ENCODE measurements around the gene SIM2.

SIM2 gene

DNA sequence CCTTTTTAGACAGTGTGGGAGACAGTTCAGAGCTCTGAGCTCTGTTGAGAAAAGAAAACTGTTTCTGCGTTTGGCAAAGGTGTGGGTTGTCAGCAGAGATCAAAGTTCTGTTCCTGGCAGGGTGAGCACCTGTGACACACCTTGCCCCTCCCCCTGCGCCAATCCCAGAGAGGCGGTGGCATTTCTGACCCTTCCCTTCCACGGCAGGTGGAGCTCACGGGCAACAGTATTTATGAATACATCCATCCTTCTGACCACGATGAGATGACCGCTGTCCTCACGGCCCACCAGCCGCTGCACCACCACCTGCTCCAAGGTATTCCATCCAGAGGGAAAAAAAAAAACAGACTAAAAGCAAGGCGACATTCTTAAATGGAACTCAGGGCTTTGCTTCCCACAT, 20.7 kb downstream of the SIM2 start:
- DNase-seq = no peak

DNA sequence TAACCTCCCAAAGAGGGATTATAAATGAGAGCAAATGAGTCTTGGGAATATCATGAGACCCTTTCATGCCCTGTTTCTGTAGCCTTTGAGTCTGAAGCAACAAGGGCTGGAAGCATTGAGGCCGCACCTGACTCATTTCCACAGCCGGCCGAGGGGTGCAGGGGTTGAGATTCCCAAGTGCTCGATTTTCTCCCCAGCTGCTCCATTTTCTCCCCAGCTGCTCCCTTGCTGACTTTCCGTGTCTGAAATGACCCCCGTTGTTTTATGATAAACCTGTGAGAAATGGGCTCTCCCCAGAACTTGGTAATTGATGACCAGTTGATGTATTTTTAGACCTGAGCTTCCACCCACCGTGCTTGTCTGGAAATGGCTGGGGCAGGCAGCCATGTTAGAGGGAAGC, 22.9 kb downstream of the SIM2 start:
- no peak for DNase-seq

DNA sequence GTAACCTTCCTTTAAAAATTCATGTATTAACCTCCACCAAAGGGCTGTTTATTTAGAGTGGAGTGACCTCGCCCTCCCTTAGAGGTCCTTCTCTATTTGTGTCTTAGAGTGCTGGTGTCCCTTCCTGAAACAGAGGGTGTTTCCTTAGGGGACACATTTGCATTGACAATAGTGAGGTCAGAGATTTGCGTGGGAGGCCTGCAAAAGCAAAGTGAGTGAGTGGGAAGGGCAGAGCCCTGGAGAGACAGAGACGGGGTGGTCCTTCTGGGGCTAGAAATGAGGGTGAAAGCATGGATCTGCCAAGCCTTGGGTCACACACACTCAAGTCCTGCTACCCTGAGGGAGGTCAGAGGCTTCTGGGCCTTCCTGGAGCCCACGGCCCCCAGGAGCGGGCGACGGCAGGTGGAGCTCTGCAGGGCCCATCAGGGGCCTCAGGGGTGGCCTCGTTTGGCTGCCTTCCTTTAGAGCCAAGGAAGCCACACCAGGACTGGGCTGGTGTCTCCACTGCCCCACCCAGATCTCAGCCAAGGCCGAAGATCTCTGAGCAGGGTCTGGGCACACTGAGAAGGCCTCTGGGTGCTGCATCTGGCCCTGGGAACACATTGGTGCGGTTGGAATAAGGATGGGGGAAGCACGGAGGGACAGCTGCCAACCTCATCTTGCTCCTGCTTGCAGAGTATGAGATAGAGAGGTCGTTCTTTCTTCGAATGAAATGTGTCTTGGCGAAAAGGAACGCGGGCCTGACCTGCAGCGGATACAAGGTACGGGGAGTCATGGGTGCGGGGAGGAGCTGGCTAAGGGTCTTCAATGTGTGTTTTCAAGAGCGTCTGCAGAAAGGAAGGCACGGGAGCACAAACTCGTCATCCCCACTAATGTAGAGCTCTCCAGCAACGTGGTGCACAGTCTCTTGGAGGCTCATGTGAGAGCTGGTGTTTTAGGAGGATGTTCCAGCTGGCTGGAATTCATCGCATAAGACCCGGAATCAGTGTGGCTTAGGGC, 23.8 kb downstream of the SIM2 start:
- no peak for DNase-seq

DNA sequence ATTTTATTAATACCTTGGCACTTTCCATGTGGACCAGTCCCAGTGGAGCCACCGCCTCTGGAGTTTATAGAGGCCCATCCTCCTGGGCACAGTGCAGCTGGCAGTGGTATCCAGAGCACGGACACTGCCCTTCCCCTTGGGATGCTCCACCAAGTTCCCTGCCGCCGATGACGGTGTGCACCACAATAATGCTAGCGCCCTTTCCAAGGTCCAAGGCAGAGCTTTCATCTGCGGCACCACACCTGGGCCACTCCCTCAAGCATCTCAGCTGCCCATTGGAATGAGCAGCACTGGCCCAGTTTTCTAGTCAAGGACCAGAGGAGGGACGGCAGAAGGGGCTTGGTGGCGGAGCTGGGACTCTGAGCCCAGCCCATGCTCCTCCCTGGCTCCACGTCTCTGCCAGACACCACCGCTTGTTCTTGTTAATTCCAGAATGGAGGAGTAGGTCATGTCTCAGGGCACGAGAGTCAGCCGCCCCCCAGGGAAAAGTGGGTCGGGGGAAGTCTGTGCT, 24.5 kb downstream of the SIM2 start:
- DNase-seq = no peak

DNA sequence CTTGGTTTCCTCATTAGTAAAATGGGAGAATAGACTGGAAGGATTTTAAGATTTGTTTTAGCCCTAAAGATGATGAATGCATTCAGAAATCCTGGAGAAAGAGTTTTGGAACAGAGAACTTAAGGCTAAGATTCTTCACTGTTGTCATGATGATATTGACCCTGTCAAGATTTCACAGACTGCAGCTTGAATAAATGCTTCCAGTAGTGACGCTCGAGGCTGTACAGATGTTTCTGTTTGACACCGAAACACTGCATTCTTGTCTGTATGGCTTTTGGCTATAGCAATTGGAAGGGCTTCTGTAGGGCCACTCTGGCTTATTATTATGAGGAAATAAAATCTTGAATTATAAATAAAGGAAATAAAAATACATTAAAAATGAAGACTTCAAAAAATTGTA, 25.7 kb downstream of the SIM2 start:
- no peak for DNase-seq

DNA sequence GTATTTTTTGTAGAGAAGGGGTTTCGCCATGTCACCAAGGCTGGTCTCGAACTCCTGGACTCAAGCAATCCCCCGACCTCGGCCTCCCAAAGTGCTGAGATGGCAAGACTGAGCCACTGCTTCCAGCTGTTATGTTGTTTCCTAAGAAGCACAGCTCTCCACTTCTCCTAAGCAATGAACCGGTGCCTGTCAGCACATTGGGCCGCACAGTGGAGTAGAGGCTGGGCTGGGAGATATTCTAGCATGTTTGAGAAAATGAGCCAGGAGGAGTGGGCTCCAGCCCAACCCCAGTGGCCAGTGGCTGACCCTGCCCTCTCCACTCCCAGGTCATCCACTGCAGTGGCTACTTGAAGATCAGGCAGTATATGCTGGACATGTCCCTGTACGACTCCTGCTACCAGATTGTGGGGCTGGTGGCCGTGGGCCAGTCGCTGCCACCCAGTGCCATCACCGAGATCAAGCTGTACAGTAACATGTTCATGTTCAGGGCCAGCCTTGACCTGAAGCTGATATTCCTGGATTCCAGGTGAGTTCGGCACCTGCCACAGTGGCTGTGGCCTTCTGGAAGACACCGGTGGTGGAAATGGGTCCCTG, 27.0 kb downstream of the SIM2 start:
- DNase-seq = no peak

DNA sequence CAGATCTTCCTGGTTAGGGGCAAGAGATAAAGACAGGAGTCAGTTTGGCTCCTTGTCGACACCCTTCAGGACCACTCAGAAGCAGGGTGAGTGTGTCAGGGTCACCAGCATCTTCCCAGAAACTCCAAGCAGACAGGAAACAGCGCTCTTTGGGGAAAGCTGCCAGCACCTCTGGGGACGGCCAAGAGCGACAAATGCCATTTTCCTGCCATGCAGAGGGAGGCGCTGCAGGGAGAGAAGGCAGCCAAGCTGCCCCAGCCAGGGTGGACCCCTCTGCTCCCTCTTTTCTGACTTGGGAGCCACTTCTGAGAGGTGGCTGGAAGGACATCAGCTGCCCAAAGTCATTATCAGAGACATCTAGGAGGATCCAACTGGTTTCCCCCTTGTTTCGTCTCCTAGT, 29.0 kb downstream of the SIM2 start:
- no peak for DNase-seq

DNA sequence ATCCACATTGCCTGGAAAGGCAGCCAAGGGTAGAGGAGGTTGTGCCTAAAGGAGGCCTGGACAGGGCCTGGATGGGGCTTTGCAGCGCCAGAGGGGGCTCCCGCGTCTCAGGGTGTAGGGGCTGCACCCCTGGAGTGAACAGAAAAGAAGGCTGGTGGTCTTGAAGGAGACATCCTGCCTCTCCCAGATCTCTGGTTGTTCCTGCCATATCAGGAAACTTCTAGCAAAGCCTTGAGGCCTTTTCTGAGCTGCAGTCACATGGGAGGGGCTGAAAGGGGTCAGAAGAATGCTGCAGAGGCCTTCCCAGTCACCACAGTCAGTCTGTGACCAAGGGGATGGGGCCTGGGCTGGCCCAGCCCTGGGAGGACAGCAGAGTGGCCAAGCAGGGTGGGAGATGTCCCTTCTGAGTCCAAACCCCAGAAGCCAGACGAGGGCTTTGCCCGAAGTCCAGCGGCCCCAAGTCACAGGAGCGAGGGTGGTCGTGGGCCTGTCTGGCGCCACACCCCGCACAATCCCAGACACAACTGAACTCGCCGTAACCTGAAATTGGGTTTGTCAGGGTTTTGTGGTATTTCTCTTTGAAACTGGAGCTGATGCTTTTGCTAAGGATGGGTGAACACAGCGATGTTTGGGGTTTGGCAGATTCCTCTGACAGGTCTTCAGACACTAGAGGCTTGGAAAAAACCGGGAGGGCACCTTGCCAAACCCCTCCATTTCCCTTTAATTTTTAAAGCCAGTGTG, 29.6 kb downstream of the SIM2 start:
- no peak for DNase-seq

DNA sequence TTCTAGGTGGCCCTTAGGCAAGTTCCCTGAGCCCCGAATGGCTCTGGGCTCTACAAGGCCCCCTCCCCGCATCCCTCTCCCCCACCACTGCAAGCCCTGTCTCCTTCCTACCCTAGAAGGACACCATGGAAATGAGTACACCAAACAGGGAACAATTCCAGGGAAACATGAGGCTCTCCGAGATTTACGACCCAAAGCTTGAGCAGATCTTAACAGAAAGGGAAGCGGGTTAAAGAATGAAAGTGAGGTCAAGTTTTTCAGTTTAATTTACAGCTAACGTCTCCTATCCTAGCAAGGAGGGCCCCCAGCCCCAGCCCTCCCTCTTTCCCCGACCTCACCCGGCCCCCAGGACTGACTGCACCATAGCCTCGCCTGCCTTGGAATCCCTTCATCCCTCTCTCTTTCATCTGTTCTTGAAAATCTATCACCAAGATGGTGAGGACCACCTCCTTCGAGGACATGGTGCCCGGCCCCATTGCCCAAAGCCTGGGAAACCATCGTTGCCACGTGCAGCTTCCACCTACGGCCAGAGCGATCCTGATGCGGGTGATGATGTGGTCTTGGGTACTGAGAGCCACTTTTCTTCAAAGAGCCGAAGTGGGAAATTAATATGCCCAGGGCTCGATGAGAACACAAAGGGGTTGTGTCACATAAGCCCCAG, 30.5 kb downstream of the SIM2 start:
- DNase-seq = no peak

DNA sequence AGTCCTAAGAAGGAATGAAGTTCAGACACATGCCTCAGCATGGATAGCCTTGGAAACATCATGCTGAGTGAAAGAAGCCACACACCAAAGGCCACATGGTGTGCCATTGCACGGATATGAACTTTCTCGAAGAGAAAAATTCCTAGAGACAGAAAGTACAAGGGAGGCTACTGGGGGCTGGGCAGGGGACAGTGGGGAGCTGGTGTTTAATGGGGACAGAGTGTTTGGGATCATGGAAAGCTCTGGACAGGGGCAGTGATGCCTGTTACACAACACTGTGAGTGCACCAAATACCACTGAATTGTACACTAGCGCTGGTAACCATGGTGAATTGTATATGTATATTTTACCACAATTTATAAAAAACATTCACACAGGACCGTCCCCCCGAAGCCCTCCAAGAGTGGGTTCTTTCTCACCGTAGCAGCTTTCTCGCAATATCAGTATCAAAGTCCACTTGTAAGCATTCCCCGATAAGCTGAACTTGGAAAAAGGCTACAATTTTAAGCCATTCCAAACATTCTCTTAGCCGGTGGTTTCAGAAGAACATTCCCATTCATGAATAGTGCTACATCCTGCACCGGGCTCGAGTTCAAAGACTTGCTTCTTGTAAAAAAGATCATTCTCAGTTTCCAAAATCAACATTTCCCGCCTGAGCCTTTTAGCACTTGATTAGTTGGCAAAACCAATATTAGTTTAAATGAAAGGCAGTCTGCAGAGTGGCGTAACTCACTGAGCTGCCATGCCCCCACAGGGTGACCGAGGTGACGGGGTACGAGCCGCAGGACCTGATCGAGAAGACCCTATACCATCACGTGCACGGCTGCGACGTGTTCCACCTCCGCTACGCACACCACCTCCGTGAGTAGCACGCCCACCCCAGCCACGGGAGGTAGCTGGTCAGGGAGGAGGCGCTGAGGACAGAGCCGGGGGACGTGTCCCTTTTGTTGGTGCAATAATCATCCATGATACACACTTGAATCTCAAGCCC, 31.7 kb downstream of the SIM2 start:
- DNase-seq = no peak

DNA sequence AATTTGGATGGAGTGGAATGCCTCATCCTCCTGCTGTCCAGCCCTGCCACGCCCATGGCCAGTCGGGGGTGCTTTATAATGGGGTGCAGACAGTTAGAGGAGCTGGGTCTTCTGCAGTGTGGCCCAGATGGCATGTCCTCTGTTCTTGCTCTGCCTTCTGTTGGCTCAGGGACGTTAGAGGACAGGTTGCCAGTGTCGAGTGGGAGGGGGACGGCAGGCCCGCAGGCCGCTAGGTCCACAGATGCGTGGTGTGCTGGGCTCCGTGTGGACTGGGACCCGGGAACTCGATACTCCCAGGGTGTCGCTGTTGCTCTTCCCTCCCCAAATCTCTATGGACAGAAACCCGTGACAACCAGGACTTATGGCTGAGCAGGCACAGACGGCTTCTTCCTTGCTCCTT, 33.3 kb downstream of the SIM2 start:
- DNase-seq = no peak

DNA sequence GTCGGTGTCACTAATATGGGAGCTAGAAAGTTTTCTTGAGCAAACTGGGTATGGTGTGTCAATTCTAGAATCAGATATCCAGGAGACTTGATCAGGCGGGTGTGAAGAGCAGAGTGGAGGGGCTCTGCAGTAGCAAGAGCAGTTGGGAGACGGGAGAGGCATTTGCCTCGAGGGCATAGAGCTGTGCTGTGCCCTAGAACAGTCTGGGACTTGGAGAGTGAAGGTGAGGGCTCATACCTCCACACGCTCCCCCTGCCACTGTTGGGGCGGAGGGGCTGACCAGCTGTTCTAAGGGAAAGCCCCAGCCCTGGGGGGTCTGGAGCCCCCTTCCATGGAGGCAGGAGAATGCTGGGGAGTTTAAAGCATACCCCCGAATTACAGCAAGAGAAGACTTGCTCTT, 33.8 kb downstream of the SIM2 start:
- no peak for DNase-seq

DNA sequence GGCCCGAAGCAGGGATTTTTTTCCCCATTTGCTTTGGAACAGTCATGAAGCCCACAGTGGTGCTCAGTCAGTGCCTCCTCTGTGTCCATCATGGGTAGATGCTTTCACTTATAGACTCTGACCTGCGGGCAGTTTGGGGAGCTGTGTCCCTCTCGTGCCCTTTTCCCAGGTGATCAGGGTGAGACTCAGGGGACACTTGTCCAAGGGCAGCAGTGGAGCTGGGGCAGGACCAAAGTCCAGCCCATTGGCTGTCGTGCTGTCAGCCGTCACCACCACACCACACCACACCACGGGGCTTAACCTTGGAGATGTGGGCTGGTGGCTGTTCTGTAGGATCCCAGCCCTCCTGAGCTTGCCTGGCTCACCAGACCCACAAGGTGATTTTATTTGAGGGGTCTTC, 34.9 kb downstream of the SIM2 start:
- DNase-seq = no peak

DNA sequence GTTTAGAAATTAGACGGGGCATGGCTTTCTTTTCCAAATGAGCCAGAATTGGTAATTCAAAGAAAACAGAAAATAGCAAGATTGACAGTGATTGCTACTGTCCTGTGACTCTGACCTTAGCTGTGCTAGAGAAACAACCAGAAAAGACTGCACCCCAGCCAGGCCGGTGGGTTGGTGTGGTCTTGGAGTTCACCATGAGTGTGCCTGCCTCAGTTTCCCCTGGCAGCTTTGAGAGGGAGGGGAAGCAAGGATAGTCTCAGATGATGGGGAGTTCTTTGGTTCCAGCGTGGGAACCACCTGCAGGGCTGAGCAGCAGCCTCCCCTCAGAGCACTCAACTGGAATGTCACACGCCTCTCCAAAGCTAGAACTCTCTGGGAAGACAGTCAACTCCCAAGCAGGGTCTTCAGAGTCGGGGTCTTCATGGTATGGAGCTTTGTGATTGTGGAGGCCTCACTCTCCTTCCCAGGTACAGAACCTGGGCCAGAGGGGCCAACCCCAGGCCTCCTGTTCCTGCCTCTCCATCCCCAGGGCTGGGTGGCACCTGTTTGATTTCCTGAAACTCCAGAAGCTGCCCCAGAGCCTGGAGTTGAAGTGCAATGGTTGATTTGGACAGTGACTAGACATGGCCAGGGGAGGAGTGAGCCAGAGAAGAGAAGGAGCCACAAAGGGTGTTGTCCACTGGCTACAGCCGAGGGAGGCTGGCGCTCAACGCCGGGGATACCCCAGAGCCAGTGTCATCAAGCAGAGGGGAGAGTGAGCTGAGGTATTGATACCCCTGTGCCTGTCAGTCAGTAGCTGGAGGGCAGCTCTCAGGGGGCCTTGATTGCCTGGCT, 35.7 kb downstream of the SIM2 start:
- DNase-seq = no peak

DNA sequence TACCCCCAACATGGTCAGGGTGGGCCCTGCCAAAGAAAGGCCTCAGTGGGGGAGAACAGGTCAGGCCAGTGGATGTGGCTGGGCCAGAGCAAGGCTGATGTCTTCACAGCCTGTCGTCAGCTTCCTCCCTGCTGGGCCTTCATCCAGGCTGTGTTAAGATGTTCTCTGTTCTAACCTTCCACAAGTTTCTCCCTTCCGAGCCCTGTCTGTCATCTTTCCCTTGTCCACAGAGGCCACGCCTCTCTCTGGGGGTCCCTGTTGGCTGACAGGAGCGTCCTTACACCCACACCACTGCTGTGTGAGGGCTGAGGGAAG, 36.2 kb downstream of the SIM2 start:
- no peak for DNase-seq

DNA sequence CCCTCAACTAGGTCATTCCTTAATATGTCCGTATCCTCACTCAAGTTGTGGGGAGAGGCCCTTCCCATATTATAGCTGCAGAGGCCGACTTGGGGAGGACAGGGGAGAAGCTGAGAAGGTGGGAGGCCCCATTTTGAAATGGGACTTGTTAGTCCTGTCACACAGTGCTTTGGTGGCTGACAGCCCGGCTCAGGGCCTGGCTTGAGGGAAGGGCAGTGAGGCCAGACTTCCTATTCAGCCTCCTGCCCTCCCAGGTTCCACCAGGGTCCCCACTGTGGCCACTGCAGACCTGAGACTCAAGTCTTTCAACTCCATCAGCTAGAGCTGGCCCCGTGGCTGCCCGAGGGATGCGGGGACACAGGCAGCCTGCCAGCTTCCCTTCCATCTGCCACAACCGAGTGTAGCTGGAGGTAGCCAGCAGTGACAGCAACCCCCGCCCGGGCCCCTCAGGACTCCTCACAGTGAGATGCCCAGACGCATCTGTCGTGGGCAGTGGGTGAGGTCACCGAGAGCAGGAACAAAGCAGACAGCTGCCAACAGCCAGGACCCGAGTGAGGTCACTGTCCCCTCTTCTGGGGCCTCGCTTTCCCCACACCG, 36.9 kb downstream of the SIM2 start:
- no peak for DNase-seq

DNA sequence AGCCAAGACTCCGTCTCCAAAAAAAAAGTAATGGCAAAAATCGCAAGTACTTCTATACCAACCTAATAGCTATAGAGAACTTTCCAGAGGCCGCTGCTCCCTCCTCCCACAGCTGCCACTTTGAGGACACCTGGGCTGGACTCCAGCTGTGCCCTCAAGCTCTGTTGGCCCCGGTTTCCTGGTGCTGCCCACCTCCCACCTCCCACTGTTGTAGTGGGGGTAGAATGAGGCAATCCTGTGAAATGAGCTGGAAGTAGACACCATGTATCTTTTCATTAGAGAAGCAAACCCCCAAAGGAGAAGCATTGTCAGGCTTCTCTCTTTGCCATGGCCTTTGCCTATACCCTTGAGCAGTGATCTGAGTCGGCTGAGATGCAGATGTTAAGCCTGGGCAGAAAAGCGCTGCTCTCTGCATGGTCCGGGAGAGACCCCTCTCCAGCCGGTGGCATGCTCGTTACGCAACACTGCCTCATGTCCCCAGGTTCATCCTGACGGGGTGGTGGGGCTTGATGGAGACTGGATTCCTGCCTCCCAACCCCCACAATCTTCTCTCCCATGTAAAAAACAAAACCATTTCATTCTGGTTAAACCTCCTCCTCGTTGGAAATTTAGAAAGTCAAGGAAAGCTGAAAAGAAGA, 39.7 kb downstream of the SIM2 start:
- DNase-seq = no peak

DNA sequence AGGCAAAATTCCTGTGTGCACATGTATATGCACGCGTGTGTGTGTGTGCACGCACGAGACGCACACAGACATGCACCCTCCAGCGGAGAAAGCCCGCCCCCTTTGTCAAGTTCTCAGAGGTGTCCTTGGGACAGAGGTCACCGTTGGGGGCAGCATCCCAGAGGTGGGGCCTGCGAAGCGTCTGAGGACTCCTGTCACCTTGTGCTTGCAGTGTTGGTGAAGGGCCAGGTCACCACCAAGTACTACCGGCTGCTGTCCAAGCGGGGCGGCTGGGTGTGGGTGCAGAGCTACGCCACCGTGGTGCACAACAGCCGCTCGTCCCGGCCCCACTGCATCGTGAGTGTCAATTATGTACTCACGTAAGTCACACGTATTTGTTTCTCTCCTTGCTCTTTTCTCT, 42.6 kb downstream of the SIM2 start:
- DNase-seq = no peak

DNA sequence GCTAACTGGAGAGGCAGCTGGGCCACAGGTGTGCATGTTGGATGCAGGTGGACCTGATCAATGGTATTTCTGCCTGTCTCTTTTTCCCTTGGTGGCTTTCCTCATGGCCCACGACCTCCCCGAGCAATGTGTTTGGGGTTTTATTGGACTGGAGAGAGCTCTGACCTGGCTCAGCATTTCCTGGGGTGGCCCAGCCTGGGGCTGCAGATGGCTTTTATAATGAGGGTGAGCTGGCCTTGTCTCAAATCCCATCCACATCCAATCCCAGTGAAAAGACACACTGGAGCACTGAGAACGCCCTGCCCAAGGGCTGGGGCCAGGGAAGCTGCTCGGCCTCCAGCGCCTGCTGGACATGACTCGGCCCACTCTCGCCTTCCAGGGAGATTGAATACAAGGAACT, 44.1 kb downstream of the SIM2 start:
- no peak for DNase-seq

DNA sequence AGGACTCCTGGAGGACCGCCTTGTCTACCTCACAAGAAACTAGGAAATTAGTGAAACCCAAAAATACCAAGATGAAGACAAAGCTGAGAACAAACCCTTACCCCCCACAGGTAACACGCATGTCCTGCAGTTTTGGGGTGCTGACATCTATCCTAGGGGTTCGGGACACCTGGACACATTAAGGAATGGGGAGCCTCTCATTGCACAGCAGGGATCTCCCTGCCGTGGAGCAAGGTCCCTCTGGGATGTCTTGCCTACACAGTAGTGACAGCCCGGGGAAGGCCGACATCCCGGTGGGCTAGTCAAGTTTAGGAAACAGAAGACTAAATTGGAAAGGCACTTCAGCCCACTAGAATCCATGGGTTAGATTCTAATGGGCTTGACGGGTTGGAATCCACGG, 44.5 kb downstream of the SIM2 start:
- DNase-seq = no peak
